ENCODE results near the gene ITGAX. TPM values are rescaled to one million over a fixed set of nuclear protein-coding genes. Genes with fewer than 3 reads are reported as not detected.

Gene ITGAX
- total and polyA plus RNA-seq, 2 experiments from 2014 or later: not detected

- Histone ChIP-seq H3K36me3 (ENCODE audit: insufficient read depth) (no peaks in the 10 kb centered on the region), H4K20me1 (replicated peaks; ENCODE audit: insufficient read depth) (0 out of 2 replicates have a peak, but pooled peaks cover 2% of the 10 kb centered on the region), H3K9me2 (ENCODE audit: insufficient read depth) (no peaks in the 10 kb centered on the region), H3K27ac (ENCODE audit: low read depth) (no peak overlapping the region), H3K79me2 (replicated peaks; ENCODE audit: insufficient read depth) (no peaks in the 10 kb centered on the region), H3F3A (replicated peaks; ENCODE audit: low read depth) (no peaks in the 10 kb centered on the region), H3K4me2 (no peak overlapping the region), H3K4me3 (no peak overlapping the region), H3K4me1 (ENCODE audit: insufficient read depth) (no peaks in the 10 kb centered on the region), H3K27me3 (ENCODE audit: insufficient read depth) (peaks cover 43% of the 10 kb centered on the region), H2AFZ (0 out of 2 replicates have a peak overlapping the region, but pooled peaks have one; percentile 10)
- Mint-ChIP-seq H3K36me3 (ENCODE audit: low read depth) (peaks cover 4% of the 10 kb centered on the region; the same call in 1 of the 3 replicates), H3K4me1 (peaks cover 4% of the 10 kb centered on the region; the same call in 2 of the 3 replicates), H3K4me3 (no peak overlapping the region), H3K27me3 (ENCODE audit: insufficient read depth, low read depth, poor library complexity) (peaks cover 18% of the 10 kb centered on the region), H3K27ac (no peak overlapping the region), H3K9me3 (peaks cover 9% of the 10 kb centered on the region; the same call in 2 of the 3 replicates)
- ATAC-seq: peak; percentile 58
- no peak for TF ChIP-seq EZH2phosphoT487 (IDR thresholded peaks at IDR 0.05; ENCODE audit: unreplicated experiment)
- TF ChIP-seq ZNF114 (CRISPR knock-in tag; IDR thresholded peaks at IDR 0.05): no peak
- no peak for TF ChIP-seq ZNF331 (CRISPR knock-in tag; IDR thresholded peaks at IDR 0.05; ENCODE audit: low read depth)
- TF ChIP-seq NANOG (IDR thresholded peaks at IDR 0.05; ENCODE audit: borderline replicate concordance): no peak
- TF ChIP-seq, protein P1, sequence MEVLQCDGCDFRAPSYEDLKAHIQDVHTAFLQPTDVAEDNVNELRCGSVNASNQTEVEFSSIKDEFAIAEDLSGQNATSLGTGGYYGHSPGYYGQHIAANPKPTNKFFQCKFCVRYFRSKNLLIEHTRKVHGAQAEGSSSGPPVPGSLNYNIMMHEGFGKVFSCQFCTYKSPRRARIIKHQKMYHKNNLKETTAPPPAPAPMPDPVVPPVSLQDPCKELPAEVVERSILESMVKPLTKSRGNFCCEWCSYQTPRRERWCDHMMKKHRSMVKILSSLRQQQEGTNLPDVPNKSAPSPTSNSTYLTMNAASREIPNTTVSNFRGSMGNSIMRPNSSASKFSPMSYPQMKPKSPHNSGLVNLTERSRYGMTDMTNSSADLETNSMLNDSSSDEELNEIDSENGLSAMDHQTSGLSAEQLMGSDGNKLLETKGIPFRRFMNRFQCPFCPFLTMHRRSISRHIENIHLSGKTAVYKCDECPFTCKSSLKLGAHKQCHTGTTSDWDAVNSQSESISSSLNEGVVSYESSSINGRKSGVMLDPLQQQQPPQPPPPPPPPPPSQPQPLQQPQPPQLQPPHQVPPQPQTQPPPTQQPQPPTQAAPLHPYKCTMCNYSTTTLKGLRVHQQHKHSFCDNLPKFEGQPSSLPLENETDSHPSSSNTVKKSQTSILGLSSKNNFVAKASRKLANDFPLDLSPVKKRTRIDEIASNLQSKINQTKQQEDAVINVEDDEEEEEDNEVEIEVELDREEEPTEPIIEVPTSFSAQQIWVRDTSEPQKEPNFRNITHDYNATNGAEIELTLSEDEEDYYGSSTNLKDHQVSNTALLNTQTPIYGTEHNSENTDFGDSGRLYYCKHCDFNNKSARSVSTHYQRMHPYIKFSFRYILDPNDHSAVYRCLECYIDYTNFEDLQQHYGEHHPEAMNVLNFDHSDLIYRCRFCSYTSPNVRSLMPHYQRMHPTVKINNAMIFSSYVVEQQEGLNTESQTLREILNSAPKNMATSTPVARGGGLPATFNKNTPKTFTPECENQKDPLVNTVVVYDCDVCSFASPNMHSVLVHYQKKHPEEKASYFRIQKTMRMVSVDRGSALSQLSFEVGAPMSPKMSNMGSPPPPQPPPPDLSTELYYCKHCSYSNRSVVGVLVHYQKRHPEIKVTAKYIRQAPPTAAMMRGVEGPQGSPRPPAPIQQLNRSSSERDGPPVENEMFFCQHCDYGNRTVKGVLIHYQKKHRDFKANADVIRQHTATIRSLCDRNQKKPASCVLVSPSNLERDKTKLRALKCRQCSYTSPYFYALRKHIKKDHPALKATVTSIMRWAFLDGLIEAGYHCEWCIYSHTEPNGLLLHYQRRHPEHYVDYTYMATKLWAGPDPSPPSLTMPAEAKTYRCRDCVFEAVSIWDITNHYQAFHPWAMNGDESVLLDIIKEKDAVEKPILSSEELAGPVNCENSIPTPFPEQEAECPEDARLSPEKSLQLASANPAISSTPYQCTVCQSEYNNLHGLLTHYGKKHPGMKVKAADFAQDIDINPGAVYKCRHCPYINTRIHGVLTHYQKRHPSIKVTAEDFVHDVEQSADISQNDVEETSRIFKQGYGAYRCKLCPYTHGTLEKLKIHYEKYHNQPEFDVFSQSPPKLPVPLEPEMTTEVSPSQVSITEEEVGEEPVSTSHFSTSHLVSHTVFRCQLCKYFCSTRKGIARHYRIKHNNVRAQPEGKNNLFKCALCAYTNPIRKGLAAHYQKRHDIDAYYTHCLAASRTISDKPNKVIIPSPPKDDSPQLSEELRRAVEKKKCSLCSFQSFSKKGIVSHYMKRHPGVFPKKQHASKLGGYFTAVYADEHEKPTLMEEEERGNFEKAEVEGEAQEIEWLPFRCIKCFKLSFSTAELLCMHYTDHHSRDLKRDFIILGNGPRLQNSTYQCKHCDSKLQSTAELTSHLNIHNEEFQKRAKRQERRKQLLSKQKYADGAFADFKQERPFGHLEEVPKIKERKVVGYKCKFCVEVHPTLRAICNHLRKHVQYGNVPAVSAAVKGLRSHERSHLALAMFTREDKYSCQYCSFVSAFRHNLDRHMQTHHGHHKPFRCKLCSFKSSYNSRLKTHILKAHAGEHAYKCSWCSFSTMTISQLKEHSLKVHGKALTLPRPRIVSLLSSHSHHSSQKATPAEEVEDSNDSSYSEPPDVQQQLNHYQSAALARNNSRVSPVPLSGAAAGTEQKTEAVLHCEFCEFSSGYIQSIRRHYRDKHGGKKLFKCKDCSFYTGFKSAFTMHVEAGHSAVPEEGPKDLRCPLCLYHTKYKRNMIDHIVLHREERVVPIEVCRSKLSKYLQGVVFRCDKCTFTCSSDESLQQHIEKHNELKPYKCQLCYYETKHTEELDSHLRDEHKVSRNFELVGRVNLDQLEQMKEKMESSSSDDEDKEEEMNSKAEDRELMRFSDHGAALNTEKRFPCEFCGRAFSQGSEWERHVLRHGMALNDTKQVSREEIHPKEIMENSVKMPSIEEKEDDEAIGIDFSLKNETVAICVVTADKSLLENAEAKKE (CRISPR knock-in tag; IDR thresholded peaks at IDR 0.05): no peak
- TF ChIP-seq CREB1 (CRISPR knock-in tag; IDR thresholded peaks at IDR 0.05; ENCODE audit: low read depth): no peak
- TF ChIP-seq POLR2AphosphoS5 (IDR thresholded peaks at IDR 0.05; ENCODE audit: low read depth): no peak
- TF ChIP-seq JUNB (IDR thresholded peaks at IDR 0.05; ENCODE audit: unreplicated experiment): no peak
- TF ChIP-seq REST (IDR thresholded peaks at IDR 0.05; ENCODE audit: unreplicated experiment): no peak
- no peak for TF ChIP-seq STAT1 (IDR thresholded peaks at IDR 0.05; ENCODE audit: unreplicated experiment)
- no peak for TF ChIP-seq ETS1 (IDR thresholded peaks at IDR 0.05)
- TF ChIP-seq EZH2 (IDR thresholded peaks at IDR 0.05; ENCODE audit: low read depth, unreplicated experiment): no peak
- TF ChIP-seq, protein P2, sequence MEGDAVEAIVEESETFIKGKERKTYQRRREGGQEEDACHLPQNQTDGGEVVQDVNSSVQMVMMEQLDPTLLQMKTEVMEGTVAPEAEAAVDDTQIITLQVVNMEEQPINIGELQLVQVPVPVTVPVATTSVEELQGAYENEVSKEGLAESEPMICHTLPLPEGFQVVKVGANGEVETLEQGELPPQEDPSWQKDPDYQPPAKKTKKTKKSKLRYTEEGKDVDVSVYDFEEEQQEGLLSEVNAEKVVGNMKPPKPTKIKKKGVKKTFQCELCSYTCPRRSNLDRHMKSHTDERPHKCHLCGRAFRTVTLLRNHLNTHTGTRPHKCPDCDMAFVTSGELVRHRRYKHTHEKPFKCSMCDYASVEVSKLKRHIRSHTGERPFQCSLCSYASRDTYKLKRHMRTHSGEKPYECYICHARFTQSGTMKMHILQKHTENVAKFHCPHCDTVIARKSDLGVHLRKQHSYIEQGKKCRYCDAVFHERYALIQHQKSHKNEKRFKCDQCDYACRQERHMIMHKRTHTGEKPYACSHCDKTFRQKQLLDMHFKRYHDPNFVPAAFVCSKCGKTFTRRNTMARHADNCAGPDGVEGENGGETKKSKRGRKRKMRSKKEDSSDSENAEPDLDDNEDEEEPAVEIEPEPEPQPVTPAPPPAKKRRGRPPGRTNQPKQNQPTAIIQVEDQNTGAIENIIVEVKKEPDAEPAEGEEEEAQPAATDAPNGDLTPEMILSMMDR (conservative IDR thresholded peaks at IDR 0.05; ENCODE audit: low read depth in 2 of 2): no peak
- peak; percentile 28 for DNase-seq (ENCODE audit: low spot score)
Observed at GRCh38 chr16:31430380-31431052, 75.5 kb downstream of the ITGAX start.

Measured in GM23338 (cell line).